IMR-90 (cell line): ENCODE data around the gene PIEZO2. TPM values are rescaled to one million over a fixed set of nuclear protein-coding genes. Genes with fewer than 3 reads are reported as not detected.

Experiments used
- ATAC-seq: fragments of 200-7000 bp; cut with Tn5 transposase; 2 replicates; pipeline ENCODE4 v1.9.1; 2020; ENCODE audit warnings: low read depth, mild to moderate bottlenecking, moderate library complexity
- BruUV-seq: library from RNA; stranded (reverse); fragments of 400-500 nt; replicated peaks from 2 replicates; lab custom pipeline; 2021; lab: Mats Ljungman, UMichigan
- CTCF ChIA-PET: fragments of 300-600 bp; formaldehyde crosslinking; extraction: SDS; loops from one replicate; lab custom pipeline; 2021; ENCODE audit warnings: antibody characterized with exemption; lab: Yijun Ruan, JAX
- POLR2A ChIA-PET: fragments of 300-600 bp; sonication (Branson Sonifier 250); formaldehyde crosslinking; loops from one replicate; lab custom pipeline; 2022; ENCODE audit warnings: antibody characterized with exemption; ENCODE audit not compliant: unreplicated experiment; lab: Charles Lee
- DNase-seq: peaks from one replicate; pipeline ENCODE4 v3.0.0; 2013
- H2AFZ ChIP-seq: replicated peaks from 2 replicates; pipeline ENCODE3; 2013; ENCODE audit warnings: low read length, mild to moderate bottlenecking; ENCODE audit not compliant: poor library complexity
- H2AK5ac ChIP-seq: 2 replicates; pipeline ENCODE4 v1.6.1; 2013; ENCODE audit warnings: low read depth, low read length, inconsistent platforms
- H2AK9ac ChIP-seq: replicated peaks from 2 replicates; pipeline ENCODE3; 2013; ENCODE audit warnings: mild to moderate bottlenecking, low read depth, low read length, moderate library complexity; ENCODE audit not compliant: poor library complexity
- H2BK120ac ChIP-seq: 2 replicates; pipeline ENCODE4 v1.6.1; 2013; ENCODE audit warnings: low read depth, low read length, inconsistent platforms
- H2BK15ac ChIP-seq: 3 replicates; pipeline ENCODE4 v1.6.1; 2013; ENCODE audit warnings: low read depth, low read length, inconsistent platforms
- H2BK20ac ChIP-seq: 2 replicates; pipeline ENCODE4 v1.6.1; 2013; ENCODE audit warnings: low read depth, mild to moderate bottlenecking, inconsistent platforms, low read length, moderate library complexity
- H2BK5ac ChIP-seq: 2 replicates; pipeline ENCODE4 v1.6.1; 2013; ENCODE audit warnings: mild to moderate bottlenecking, low read depth, low read length, inconsistent platforms; ENCODE audit not compliant: poor library complexity, severe bottlenecking
- H3K14ac ChIP-seq: replicated peaks from 2 replicates; pipeline ENCODE4 v1.6.1; 2013; ENCODE audit warnings: low read depth, low read length, inconsistent platforms
- H3K18ac ChIP-seq: 2 replicates; pipeline ENCODE4 v1.6.1; 2013; ENCODE audit warnings: low read depth, low read length, control low read depth
- H3K23ac ChIP-seq: 2 replicates; pipeline ENCODE4 v1.6.1; 2013; ENCODE audit warnings: low read depth, low read length, inconsistent platforms
- H3K27ac ChIP-seq: 2 replicates; pipeline ENCODE4 v1.5.1; 2013; ENCODE audit warnings: mild to moderate bottlenecking, control low read depth, low read length; ENCODE audit not compliant: insufficient read depth
- H3K27me3 ChIP-seq: 2 replicates; pipeline ENCODE4 v1.6.1; 2013; ENCODE audit warnings: low read length; ENCODE audit not compliant: control insufficient read depth, insufficient read depth
- H3K36me3 ChIP-seq: 2 replicates; pipeline ENCODE4 v1.6.1; 2013; ENCODE audit warnings: low read length, mixed read lengths; ENCODE audit not compliant: control insufficient read depth, insufficient read depth
- H3K4ac ChIP-seq: 2 replicates; pipeline ENCODE4 v1.6.1; 2013; ENCODE audit warnings: low read depth, low read length, inconsistent platforms
- H3K4me1 ChIP-seq: 2 replicates; pipeline ENCODE4 v1.6.1; 2013; ENCODE audit warnings: low read length, mixed read lengths; ENCODE audit not compliant: control insufficient read depth, insufficient read depth
- H3K4me2 ChIP-seq: 2 replicates; pipeline ENCODE4 v1.6.1; 2013; ENCODE audit warnings: low read depth, mild to moderate bottlenecking, control low read depth, low read length, moderate library complexity
- H3K4me3 ChIP-seq: 2 replicates; pipeline ENCODE4 v1.5.1; 2013; ENCODE audit warnings: low read depth, mild to moderate bottlenecking, control low read depth, low read length, moderate library complexity; ENCODE audit not compliant: insufficient read depth
- H3K56ac ChIP-seq: 2 replicates; pipeline ENCODE4 v1.6.1; 2013; ENCODE audit warnings: low read length, inconsistent platforms; ENCODE audit not compliant: insufficient read depth; ENCODE audit errors: extremely low read depth
- H3K79me1 ChIP-seq, 2 experiments: 2 replicates each; pipeline ENCODE4 v1.6.1; 2013; ENCODE audit warnings: low read length in 2 of 2, inconsistent platforms in 1 of 2, low read depth in 1 of 2
- H3K9ac ChIP-seq: 2 replicates; pipeline ENCODE4 v1.6.1; 2013; ENCODE audit warnings: low read depth, low read length, control low read depth
- H3K9me1 ChIP-seq: 2 replicates; pipeline ENCODE4 v1.6.1; 2013; ENCODE audit warnings: low read length, inconsistent platforms; ENCODE audit not compliant: insufficient read depth
- H3K9me3 ChIP-seq: 2 replicates; pipeline ENCODE4 v1.6.1; 2013; ENCODE audit warnings: low read length; ENCODE audit not compliant: control insufficient read depth, insufficient read depth
- H4K20me1 ChIP-seq: 2 replicates; pipeline ENCODE4 v1.6.1; 2013; ENCODE audit warnings: low read length, inconsistent platforms; ENCODE audit not compliant: insufficient read depth
- H4K5ac ChIP-seq: 2 replicates; pipeline ENCODE4 v1.6.1; 2013; ENCODE audit warnings: mild to moderate bottlenecking, low read depth, low read length, control low read depth
- H4K8ac ChIP-seq, 2 experiments: 2 replicates each; pipeline ENCODE4 v1.6.1; 2013; ENCODE audit warnings: low read depth in 2 of 2, low read length in 2 of 2, control low read depth in 1 of 2, inconsistent platforms in 1 of 2
- H4K91ac ChIP-seq: 2 replicates; pipeline ENCODE4 v1.6.1; 2013; ENCODE audit warnings: low read depth, low read length, inconsistent platforms; ENCODE audit not compliant: insufficient read depth
- BHLHE40 ChIP-seq: fragments of 150-350 bp; IDR thresholded peaks from 2 replicates; pipeline ENCODE4 v1.6.1; 2016; ENCODE audit warnings: mild to moderate bottlenecking, low read depth, low read length
- CEBPB ChIP-seq: IDR thresholded peaks from 2 replicates; pipeline ENCODE4 v1.6.1; 2012; ENCODE audit warnings: low read depth, low read length, improper control_type of control experiment
- CHD1 ChIP-seq: IDR thresholded peaks from 2 replicates; pipeline ENCODE4 v1.6.1; 2012; ENCODE audit warnings: low read depth, low read length, improper control_type of control experiment
- FOS ChIP-seq: fragments of 150-350 bp; IDR thresholded peaks from 2 replicates; pipeline ENCODE4 v1.6.1; 2016; ENCODE audit warnings: low read depth, low read length
- MAZ ChIP-seq: IDR thresholded peaks from 2 replicates; pipeline ENCODE4 v1.6.1; 2012; ENCODE audit warnings: low read depth, mild to moderate bottlenecking, low read length, improper control_type of control experiment, moderate library complexity, borderline replicate concordance
- MXI1 ChIP-seq: IDR thresholded peaks from 2 replicates; pipeline ENCODE4 v1.6.1; 2012; ENCODE audit warnings: low read depth, mild to moderate bottlenecking, low read length, moderate library complexity, borderline replicate concordance
- NFE2L2 ChIP-seq: fragments of 150-350 bp; IDR thresholded peaks from 2 replicates; pipeline ENCODE4 v1.6.1; 2016; ENCODE audit warnings: low read depth, mild to moderate bottlenecking, low read length
- POLR2A ChIP-seq: IDR thresholded peaks from 2 replicates; pipeline ENCODE4 v1.6.1; 2012; ENCODE audit warnings: mild to moderate bottlenecking, low read depth, low read length
- RAD21 ChIP-seq: IDR thresholded peaks from 2 replicates; pipeline ENCODE4 v1.6.1; 2012; ENCODE audit warnings: low read length, improper control_type of control experiment
- RFX5 ChIP-seq: IDR thresholded peaks from 2 replicates; pipeline ENCODE4 v1.8.0; 2012; ENCODE audit warnings: low read depth, mild to moderate bottlenecking, low read length, moderate library complexity
- SMC3 ChIP-seq: fragments of 150-350 bp; IDR thresholded peaks from 2 replicates; pipeline ENCODE4 v1.6.1; 2016; ENCODE audit warnings: low read depth, mild to moderate bottlenecking, antibody characterized with exemption, low read length, moderate library complexity
- WGBS, 2 experiments: methylation state at CpG; one replicate each; pipeline versions ENCODE4 v1.1.5 to v1.1.7; 2013; ENCODE audit warnings: missing lambda C conversion rate in 2 of 2; ENCODE audit not compliant: insufficient read length in 1 of 2; ENCODE audit errors: extremely low coverage in 2 of 2; 5-methylcytosine and 5-hydroxymethylcytosine counted together
- dilution Hi-C: fragments of 300-500 bp; cut with HindIII; formaldehyde crosslinking; loops from one replicate; pipeline ENCODE4 v1.14.3; 2018; ENCODE audit warnings: low sequenced_read_pairs; ENCODE audit not compliant: unreplicated experiment
- in situ Hi-C: fragments of 300-500 bp; cut with MboI; formaldehyde crosslinking; loops from 3 replicates; pipeline ENCODE4 v1.14.3; 2019; ENCODE audit warnings: low sequenced_read_pairs, inconsistent platforms, mixed read lengths
- intact Hi-C: fragments of 100-400 bp; cut with micrococcal nuclease; formaldehyde crosslinking; loops from 2 replicates; pipeline ENCODE4 v1.10.0; 2022
- polyA plus RNA-seq, 3 experiments: library from polyadenylated mRNA; depleted of rRNA; stranded (reverse); fragments of >200 nt; gene quantifications; 2 replicates each; pipeline ENCODE4 v1.2.3, GENCODE V29; 2012; ENCODE audit warnings: low replicate concordance in 1 of 3
- total RNA-seq: library from RNA; depleted of rRNA; stranded (reverse); fragments of >200 nt; gene quantifications from 2 replicates; pipeline ENCODE4 v1.2.3, GENCODE V29; 2012
- TF ChIP-seq, protein P1 (sequence below): conservative IDR thresholded peaks from 2 replicates; pipeline ENCODE4 v1.5.1; 2012; ENCODE audit warnings: mild to moderate bottlenecking, low read depth, low read length, improper control_type of control experiment
- TF ChIP-seq, protein P2 (sequence below): fragments of 150-350 bp; IDR thresholded peaks from 2 replicates; pipeline ENCODE4 v1.6.1; 2016; ENCODE audit warnings: low read depth, mild to moderate bottlenecking, low read length, moderate library complexity, borderline replicate concordance
- TF ChIP-seq, protein P3 (sequence below): fragments of 150-350 bp; IDR thresholded peaks from 2 replicates; pipeline ENCODE4 v1.6.1; 2017; ENCODE audit warnings: mild to moderate bottlenecking, antibody characterized with exemption, low read length, low read depth

The PIEZO2 gene
- total and polyA plus RNA-seq, 2 of the 4 experiments (the other 2 are of a cell fraction): 2.4 to 4.1 TPM

DNA sequence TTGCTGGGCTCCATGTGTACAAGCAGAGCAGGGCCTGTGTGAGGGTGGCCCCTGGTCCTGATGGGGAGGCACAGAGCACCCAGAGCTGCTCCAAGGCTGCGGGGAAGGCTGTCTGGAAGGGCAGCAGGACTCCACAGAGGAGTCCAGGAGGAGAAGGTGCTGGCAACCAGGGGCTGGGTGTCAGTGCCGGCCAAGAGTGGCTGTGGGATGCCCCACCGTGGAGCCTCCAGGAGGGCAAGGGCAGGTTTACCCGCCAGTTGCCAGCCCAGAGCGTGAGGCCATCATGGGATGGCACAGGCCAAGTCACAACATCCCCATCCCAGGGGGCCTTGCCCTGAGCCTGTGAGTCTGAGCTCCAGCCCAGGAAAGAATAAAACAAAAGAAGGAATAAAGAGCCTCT lies 381.7 kb downstream of the PIEZO2 start:
- no peaks in the 10 kb centered on the region for H4K20me1 ChIP-seq
- no peaks in the 10 kb centered on the region for H3K27me3 ChIP-seq
- H3K4ac ChIP-seq: no peak overlapping the region
- in situ Hi-C loops (no loop called here), intact Hi-C loops (no loop called here), dilution Hi-C loops (no loop called here)
- H3K56ac ChIP-seq: no peak overlapping the region
- no peak overlapping the region for H4K91ac ChIP-seq
- H3K4me2 ChIP-seq: no peak overlapping the region
- no peak overlapping the region for H3K27ac ChIP-seq
- H2BK20ac ChIP-seq: no peak overlapping the region
- no peak for ATAC-seq
- no peak overlapping the region for H2BK5ac ChIP-seq
- POLR2A ChIA-PET: no interaction called here
- H2BK15ac ChIP-seq: no peak overlapping the region
- H3K9me3 ChIP-seq: no peaks in the 10 kb centered on the region
- no peak overlapping the region for H3K18ac ChIP-seq
- H3K36me3 ChIP-seq: peaks cover 10% of the 10 kb centered on the region; the same call in 1 of the 2 replicates
- H2AK9ac ChIP-seq: no peak overlapping the region
- BruUV-seq: no TSS peak
- H4K8ac ChIP-seq: no peak overlapping the region
- peaks cover 2% of the 10 kb centered on the region; the same call in 1 of the 2 replicates for H3K4me1 ChIP-seq
- no peak overlapping the region for H3K14ac ChIP-seq
- H3K9ac ChIP-seq: no peak overlapping the region
- H3K23ac ChIP-seq: no peak overlapping the region
- CTCF ChIA-PET: interaction anchor here (0.6 kb wide), 2 partner anchors 8 to 28 kb away, joined by 3 read pairs; no protein-coding TSS in a partner anchor
- DNase-seq: no peak
- H2BK120ac ChIP-seq: no peak overlapping the region
- TF ChIP-seq BHLHE40 (no peak), RAD21 (no peak), FOS (no peak), MAZ (no peak), NFE2L2 (no peak), RFX5 (no peak), CHD1 (no peak), CEBPB (no peak), SMC3 (no peak), MXI1 (no peak), POLR2A (no peak)
- TF ChIP-seq, protein P1, sequence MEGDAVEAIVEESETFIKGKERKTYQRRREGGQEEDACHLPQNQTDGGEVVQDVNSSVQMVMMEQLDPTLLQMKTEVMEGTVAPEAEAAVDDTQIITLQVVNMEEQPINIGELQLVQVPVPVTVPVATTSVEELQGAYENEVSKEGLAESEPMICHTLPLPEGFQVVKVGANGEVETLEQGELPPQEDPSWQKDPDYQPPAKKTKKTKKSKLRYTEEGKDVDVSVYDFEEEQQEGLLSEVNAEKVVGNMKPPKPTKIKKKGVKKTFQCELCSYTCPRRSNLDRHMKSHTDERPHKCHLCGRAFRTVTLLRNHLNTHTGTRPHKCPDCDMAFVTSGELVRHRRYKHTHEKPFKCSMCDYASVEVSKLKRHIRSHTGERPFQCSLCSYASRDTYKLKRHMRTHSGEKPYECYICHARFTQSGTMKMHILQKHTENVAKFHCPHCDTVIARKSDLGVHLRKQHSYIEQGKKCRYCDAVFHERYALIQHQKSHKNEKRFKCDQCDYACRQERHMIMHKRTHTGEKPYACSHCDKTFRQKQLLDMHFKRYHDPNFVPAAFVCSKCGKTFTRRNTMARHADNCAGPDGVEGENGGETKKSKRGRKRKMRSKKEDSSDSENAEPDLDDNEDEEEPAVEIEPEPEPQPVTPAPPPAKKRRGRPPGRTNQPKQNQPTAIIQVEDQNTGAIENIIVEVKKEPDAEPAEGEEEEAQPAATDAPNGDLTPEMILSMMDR: no peak
- TF ChIP-seq, protein P2, sequence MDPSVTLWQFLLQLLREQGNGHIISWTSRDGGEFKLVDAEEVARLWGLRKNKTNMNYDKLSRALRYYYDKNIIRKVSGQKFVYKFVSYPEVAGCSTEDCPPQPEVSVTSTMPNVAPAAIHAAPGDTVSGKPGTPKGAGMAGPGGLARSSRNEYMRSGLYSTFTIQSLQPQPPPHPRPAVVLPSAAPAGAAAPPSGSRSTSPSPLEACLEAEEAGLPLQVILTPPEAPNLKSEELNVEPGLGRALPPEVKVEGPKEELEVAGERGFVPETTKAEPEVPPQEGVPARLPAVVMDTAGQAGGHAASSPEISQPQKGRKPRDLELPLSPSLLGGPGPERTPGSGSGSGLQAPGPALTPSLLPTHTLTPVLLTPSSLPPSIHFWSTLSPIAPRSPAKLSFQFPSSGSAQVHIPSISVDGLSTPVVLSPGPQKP: no peak
- TF ChIP-seq, protein P3, sequence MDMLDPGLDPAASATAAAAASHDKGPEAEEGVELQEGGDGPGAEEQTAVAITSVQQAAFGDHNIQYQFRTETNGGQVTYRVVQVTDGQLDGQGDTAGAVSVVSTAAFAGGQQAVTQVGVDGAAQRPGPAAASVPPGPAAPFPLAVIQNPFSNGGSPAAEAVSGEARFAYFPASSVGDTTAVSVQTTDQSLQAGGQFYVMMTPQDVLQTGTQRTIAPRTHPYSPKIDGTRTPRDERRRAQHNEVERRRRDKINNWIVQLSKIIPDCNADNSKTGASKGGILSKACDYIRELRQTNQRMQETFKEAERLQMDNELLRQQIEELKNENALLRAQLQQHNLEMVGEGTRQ: no peak
- H3K4me3 ChIP-seq: no peak overlapping the region
- H3K9me1 ChIP-seq: 0 out of 2 replicates have a peak, but pooled peaks cover 3% of the 10 kb centered on the region
- no peaks in the 10 kb centered on the region for H3K79me1 ChIP-seq
- no peak overlapping the region for H2AK5ac ChIP-seq
- 89% methylated on average over 1 of the region's 5 CpGs; no CpG with 5 or more reads in 1 of the 2 experiments for WGBS, 2 experiments
- H2AFZ ChIP-seq: no peak overlapping the region
- no peak overlapping the region for H4K5ac ChIP-seq
